Activated T-helper 1 cell treated with anti-CD3 and anti-CD28 coated beads, Interleukin-12 subunit alpha, Interleukin-12 subunit beta, Interleukin-2, Interleukin-4 antibody, amounts not matched to agents 30 ng/mL and 10 ng/mL and 1 ng/mL, durations not matched to agents 14 hours and 24 hours and 36 hours (primary cell): ENCODE results near the gene ZMYM2. TPM values are rescaled to one million over a fixed set of nuclear protein-coding genes. Genes with fewer than 3 reads are reported as not detected.
"Not testable (repeated sequence)": the region's sequence is repeated elsewhere in the genome, so short reads cannot be mapped to it uniquely, and the experiment has no call there.

Experiments
- DNase-seq: peaks from one replicate; pipeline ENCODE4 v3.0.0; 2021; ENCODE audit warnings: low spot score
- H3K27ac Mint-ChIP-seq: one replicate; pipeline ENCODE4 v1.8.0; 2021; ENCODE audit warnings: mild to moderate bottlenecking, mixed read lengths
- H3K27me3 Mint-ChIP-seq: one replicate; pipeline ENCODE4 v1.8.0; 2022; ENCODE audit warnings: mild to moderate bottlenecking, moderate library complexity, mixed read lengths; ENCODE audit not compliant: insufficient read depth
- H3K36me3 Mint-ChIP-seq: one replicate; pipeline ENCODE4 v1.8.0; 2021; ENCODE audit warnings: low read depth, mixed read lengths
- H3K4me1 Mint-ChIP-seq: one replicate; pipeline ENCODE4 v1.8.0; 2021; ENCODE audit warnings: low read depth, mixed read lengths
- H3K4me3 Mint-ChIP-seq: one replicate; pipeline ENCODE4 v1.8.0; 2021; ENCODE audit warnings: mild to moderate bottlenecking, moderate library complexity, mixed read lengths
- H3K9me3 Mint-ChIP-seq: one replicate; pipeline ENCODE4 v1.8.0; 2021; ENCODE audit warnings: mixed read lengths
- intact Hi-C: fragments of 100-400 bp; cut with micrococcal nuclease; formaldehyde crosslinking; loops from one replicate; pipeline ENCODE4 v1.15.1; 2024
- total RNA-seq: library from RNA; stranded (reverse); gene quantifications from 2 replicates; pipeline ENCODE4 v1.2.3, GENCODE V29; 2022

ZMYM2 gene
- total RNA-seq, 1 donor from 2014 or later, result 60.9 TPM

DNA sequence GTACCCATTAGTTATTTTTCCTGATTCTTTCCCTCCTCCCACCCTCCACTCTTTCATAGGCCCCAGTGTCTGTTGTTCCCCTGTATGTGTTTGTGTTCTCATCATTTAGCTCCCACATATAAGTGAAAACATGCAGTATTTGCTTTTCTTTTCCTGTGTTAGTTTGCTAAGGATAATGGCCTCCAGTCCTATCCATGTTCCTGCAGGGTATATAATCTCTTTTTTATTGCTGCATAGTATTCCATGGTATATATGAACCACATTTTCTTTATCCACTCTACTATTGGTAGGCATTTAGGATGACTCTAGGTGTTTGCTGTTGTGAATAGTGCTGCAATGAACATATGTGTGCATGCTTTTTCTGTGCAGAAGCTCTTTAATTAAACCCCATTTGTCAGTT lies 79.4 kb downstream of the ZMYM2 start:
- no peak overlapping the region for H3K27ac Mint-ChIP-seq

DNA sequence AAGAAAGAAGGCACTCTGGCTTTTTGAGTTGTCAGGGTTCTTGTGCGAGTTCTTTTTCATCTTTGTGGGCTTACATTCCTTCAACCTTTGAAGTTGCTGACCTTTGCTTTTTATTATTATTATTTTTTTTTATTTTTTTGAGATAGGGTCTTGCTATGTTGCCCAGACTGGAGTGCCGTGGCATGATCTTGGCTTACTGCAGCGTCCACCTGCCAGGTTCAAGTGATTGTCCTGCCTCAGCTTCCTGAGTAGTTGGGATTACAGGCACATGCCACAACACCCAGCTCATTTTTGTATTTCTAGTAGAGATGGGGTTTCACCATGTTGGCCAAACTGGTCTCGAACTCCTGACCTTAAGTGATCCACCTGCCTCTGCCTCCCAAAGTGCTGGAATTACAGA lies 84.1 kb downstream of the ZMYM2 start:
- DNase-seq, H3K4me3 Mint-ChIP-seq, H3K27ac Mint-ChIP-seq, H3K9me3 Mint-ChIP-seq, H3K27me3 Mint-ChIP-seq, H3K4me1 Mint-ChIP-seq: not testable (repeated sequence)
- intact Hi-C loops, result loop anchor here (10.0 kb wide), 1 partner anchor 178 kb away; the partner anchor contains the start of gene ZMYM5
- peaks cover 53% of the 10 kb centered on the region for H3K36me3 Mint-ChIP-seq

More for the DNA sequence above, 79.4 kb downstream of the ZMYM2 start:
- no peak for DNase-seq
- H3K4me1 Mint-ChIP-seq, result peaks cover 15% of the 10 kb centered on the region
- H3K4me3 Mint-ChIP-seq, result no peak overlapping the region
- H3K36me3 Mint-ChIP-seq, result peaks cover 63% of the 10 kb centered on the region
- no peaks in the 10 kb centered on the region for H3K9me3 Mint-ChIP-seq
- no peaks in the 10 kb centered on the region for H3K27me3 Mint-ChIP-seq
- intact Hi-C loops, result no loop called here

DNA sequence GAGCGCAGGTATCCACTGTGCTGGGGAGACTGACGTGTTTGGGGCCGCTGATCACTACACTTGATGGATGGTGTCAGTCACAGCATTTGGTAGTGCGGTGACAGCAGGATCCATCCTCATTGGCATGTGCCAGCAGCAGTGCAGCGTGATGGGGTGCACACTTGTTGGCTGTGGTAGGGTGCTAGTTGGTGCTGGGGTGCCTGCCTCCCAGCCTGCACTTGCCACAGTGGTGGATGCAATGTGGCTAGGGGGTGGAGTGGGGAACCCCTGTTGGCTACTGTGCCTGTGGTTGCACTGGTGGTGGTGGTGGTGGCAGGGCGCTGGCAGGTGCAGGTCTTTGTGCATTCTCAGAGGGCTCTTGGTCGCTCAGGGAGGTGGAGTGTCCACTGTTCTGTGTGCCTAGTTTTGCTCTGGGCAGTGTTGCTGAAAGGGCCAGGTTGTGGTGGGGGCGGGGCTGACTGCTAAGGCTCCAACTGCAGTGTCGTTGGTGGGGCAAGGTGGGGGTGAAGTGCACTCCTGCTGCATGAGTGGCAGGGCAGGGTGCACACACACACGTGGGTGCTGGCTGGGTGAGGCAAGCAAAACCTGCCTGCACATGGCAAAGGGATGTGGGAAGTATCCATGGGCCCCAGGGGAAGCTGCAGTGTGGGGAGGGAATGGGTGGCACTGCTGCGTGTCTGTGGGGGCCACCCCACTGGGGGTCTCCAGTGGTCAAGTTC lies 84.8 kb downstream of the ZMYM2 start:
- DNase-seq, result no peak
- intact Hi-C loops, result loop anchor here (10.0 kb wide), 1 partner anchor 179 kb away; the partner anchor contains the start of gene ZMYM5
- Mint-ChIP-seq H3K4me3 (no peak overlapping the region), H3K27me3 (no peaks in the 10 kb centered on the region), H3K36me3 (peaks cover 46% of the 10 kb centered on the region), H3K9me3 (no peaks in the 10 kb centered on the region), H3K27ac (no peak overlapping the region), H3K4me1 (peaks cover 10% of the 10 kb centered on the region)

DNA sequence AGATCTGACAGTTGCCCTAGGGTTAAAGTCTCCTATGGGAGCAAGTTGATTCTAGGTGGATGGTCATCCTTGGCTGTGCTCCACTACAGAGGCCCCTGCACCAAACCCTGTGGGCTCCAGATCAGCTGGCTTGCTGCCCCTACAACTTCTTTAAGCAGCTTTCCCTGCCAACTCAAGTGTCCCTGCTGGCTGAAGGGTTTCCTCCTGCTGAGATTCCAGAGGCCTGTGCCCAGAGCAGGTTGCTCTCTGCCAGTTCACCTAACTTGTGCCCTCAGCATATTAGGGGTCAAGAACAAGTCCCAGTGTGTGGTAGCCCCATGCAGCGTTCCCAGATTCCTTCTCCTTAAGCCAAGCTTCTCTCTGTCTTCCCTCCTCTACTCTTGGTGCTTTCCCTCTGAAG lies 85.6 kb downstream of the ZMYM2 start:
- DNase-seq, result no peak
- peaks cover 18% of the 10 kb centered on the region for H3K4me1 Mint-ChIP-seq
- peak overlapping the region; percentile 37 for H3K27ac Mint-ChIP-seq
- no peaks in the 10 kb centered on the region for H3K9me3 Mint-ChIP-seq
- peaks cover 42% of the 10 kb centered on the region for H3K36me3 Mint-ChIP-seq
- no peak overlapping the region for H3K4me3 Mint-ChIP-seq
- intact Hi-C loops, result loop anchor here (10.0 kb wide), 1 partner anchor 179 kb away; the partner anchor contains the start of gene ZMYM5
- H3K27me3 Mint-ChIP-seq, result no peaks in the 10 kb centered on the region

DNA sequence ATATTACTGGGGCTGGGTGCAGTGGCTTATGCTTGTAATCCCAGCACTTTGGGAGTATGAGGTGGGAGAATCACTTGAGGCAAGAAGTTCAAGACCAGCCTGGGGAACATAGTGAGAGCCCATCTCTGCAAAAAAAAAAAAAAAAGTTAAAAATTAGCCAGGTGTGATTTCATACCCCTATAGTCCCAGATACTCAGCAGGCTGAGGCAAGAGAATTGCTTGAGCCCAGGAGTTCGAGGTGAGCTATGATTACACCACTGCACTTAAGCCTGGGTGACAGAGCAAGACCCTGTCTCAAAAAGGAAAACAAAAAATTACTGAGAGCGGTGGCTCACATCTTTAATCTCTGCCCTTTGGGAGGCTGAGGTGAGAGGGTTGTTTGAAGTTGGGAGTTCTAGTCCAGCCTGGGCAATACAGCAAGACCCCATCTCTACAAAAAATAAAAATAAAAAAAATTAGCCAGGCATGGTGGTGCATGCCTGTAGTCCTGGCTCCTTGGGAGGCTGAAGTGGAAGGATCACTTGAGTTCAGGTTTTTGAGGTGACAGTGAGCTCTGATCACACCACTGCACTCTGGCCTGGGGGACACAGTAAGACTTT lies 87.5 kb downstream of the ZMYM2 start:
- no peak for DNase-seq
- no peaks in the 10 kb centered on the region for H3K27me3 Mint-ChIP-seq
- H3K27ac Mint-ChIP-seq, result no peak overlapping the region
- no peaks in the 10 kb centered on the region for H3K9me3 Mint-ChIP-seq
- peaks cover 23% of the 10 kb centered on the region for H3K36me3 Mint-ChIP-seq
- H3K4me3 Mint-ChIP-seq, result no peak overlapping the region
- H3K4me1 Mint-ChIP-seq, result peaks cover 31% of the 10 kb centered on the region
- intact Hi-C loops, result loop anchor here (5.0 to 10.0 kb wide), 2 partner anchors 116 to 181 kb away; partner anchors contain the start of genes GJA3 and ZMYM5

DNA sequence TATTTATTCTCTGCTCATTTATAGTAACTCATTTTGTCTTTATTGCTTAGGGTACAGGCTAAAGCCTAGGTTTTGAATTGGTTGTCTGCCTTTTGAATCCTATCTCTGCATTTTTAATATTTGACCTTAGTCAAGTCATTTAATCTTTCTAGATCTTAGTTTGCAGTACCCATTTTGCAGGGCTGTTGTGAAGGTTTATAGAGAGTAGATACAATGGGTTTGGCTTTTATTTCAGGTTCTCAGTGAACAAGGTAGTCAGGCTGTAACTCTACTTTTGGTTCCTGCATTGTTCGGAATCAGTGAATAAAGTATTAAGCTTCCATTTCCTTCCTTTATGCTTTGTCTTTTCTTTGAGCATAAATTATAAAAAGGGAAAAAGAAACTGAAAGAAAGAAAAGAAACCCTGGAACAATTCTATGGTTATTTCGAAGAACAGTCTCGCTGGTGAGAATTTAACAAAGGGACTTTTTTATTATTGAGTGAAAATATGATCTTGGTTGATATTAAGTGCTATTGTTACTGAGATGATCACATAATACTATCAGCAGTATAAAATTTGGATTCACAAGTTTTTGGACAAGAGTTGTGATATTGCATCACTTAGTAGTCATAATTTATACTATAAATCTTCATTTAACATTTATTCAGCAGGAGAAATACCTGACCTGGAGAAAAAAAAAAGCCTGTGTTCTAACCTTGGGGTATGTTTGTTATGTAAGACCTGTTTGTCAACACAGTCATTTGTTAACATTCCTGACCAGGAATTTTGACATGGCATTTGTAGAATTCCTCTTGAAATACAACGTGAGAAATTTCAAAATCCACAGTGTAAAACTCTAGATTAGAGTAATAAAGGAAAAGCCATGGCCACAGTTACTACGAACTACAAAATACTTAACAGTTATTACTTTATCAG lies 91.3 kb downstream of the ZMYM2 start:
- H3K27me3 Mint-ChIP-seq, result no peaks in the 10 kb centered on the region
- peaks cover 16% of the 10 kb centered on the region for H3K36me3 Mint-ChIP-seq
- no peak for DNase-seq
- H3K27ac Mint-ChIP-seq, result no peak overlapping the region
- H3K4me1 Mint-ChIP-seq, result peaks cover 22% of the 10 kb centered on the region
- H3K9me3 Mint-ChIP-seq, result no peaks in the 10 kb centered on the region
- peak overlapping the region; percentile 30 for H3K4me3 Mint-ChIP-seq
- intact Hi-C loops, result loop anchor here (5.0 to 10.0 kb wide), 2 partner anchors 112 to 185 kb away; partner anchors contain the start of genes GJA3 and ZMYM5

DNA sequence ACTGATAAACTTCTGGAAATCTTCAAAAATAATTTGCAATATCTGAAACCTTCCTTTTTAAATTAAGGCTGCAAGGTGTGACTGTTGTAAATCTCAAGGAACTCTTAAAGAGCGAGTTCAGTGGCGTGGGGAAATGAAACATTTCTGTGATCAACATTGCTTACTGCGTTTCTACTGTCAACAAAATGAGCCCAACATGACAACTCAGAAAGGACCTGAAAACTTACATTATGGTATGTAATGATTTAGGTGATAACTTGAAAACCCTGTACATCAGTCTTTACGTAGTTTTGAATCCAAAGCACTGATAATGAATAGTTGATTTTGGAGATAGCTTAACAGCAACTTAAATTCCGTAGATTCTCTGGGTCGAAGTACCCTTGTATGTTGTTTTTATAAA lies 92.8 kb downstream of the ZMYM2 start:
- peaks cover 26% of the 10 kb centered on the region for H3K36me3 Mint-ChIP-seq
- intact Hi-C loops, result no loop called here
- H3K4me1 Mint-ChIP-seq, result peaks cover 22% of the 10 kb centered on the region
- H3K9me3 Mint-ChIP-seq, result no peaks in the 10 kb centered on the region
- no peak overlapping the region for H3K4me3 Mint-ChIP-seq
- no peak overlapping the region for H3K27ac Mint-ChIP-seq
- DNase-seq, result no peak
- no peaks in the 10 kb centered on the region for H3K27me3 Mint-ChIP-seq

DNA sequence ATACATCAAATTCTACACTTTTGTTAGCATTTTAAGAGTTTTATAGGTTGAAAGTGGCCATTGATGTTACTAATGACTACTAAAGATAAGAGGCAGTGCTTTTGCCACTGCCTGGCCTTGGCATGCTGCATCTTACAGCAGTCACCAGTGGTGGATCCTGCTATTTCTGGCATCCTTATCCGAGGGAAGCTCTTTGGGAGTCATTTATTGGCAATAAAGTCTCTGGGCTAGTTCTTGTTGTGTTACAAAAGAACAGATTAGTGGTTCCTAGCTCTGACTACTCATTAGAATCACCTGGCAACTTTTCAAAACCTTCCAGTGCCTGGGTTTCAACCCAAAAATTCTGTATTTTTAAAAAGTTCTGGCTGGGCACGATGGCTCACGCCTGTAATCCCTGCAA lies 94.5 kb downstream of the ZMYM2 start:
- Mint-ChIP-seq H3K27me3 (no peaks in the 10 kb centered on the region), H3K9me3 (no peaks in the 10 kb centered on the region), H3K36me3 (peaks cover 30% of the 10 kb centered on the region), H3K27ac (no peak overlapping the region), H3K4me3 (no peak overlapping the region), H3K4me1 (peaks cover 22% of the 10 kb centered on the region)
- DNase-seq, result no peak
- intact Hi-C loops, result no loop called here

DNA sequence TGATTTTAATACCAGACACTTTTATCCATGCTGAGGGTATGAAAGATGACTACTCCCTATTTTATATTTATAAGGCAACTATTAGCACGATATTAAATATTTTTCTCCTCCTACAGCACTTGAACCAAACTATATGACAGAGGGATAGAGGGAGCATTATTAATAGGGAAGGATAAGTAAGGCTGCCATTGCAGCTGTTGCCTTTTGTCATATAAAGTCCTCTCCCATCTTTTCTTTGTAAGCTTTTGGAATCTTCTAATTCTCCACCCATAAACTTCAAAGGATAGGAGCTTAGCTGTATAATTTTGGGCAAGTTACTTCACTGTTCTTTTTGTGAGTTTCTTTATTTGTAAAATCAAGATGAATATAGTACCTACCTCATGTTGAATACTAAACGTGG lies 95.4 kb downstream of the ZMYM2 start:
- H3K27me3 Mint-ChIP-seq, result no peaks in the 10 kb centered on the region
- H3K36me3 Mint-ChIP-seq, result peaks cover 26% of the 10 kb centered on the region
- H3K27ac Mint-ChIP-seq, result no peak overlapping the region
- no peaks in the 10 kb centered on the region for H3K9me3 Mint-ChIP-seq
- H3K4me1 Mint-ChIP-seq, result peaks cover 22% of the 10 kb centered on the region
- H3K4me3 Mint-ChIP-seq, result no peak overlapping the region
- intact Hi-C loops, result no loop called here
- no peak for DNase-seq

DNA sequence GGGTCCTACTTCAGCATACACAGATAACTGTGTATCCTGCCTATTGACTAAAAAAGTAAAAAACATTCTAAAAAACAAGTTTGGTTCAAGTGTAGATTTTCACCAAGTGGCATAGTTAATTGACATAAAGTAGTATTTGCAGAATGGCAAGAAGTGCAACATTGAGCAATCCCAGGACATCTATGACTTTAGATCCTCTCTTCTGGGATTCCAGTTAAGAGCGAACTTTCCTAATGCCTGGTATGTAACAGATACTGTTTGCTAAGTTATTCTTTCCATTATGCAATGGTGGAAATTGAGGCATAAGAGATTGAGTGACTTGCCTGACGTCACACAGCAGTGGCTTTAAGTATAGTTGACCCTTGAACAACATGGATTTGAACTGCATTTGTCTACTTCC lies 96.1 kb downstream of the ZMYM2 start:
- Mint-ChIP-seq H3K27ac (no peak overlapping the region), H3K4me3 (no peak overlapping the region), H3K36me3 (peaks cover 29% of the 10 kb centered on the region), H3K27me3 (no peaks in the 10 kb centered on the region), H3K4me1 (peaks cover 16% of the 10 kb centered on the region), H3K9me3 (no peaks in the 10 kb centered on the region)
- DNase-seq, result no peak
- intact Hi-C loops, result no loop called here

DNA sequence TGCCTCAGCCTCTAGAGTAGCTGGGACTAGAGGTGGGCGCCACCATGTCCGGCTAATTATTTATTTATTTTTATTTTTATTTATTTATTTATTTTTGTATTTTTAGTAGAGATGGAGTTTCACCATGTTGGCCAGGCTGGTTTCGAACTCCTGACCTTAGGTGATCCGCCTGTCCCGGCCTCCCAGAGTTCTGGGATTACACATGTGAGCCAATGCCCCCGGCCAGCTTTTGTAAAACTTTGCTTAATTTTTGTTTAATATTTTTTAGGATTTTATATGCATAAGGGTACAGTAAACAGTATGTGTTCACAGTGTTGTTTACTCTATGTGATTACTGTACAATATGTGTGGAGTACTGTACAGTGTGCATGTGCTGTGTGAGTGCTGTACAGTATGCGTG lies 98.7 kb downstream of the ZMYM2 start:
- Mint-ChIP-seq H3K4me1 (peaks cover 7% of the 10 kb centered on the region), H3K27ac (no peak overlapping the region), H3K36me3 (peaks cover 36% of the 10 kb centered on the region), H3K9me3 (no peaks in the 10 kb centered on the region), H3K27me3 (no peaks in the 10 kb centered on the region), H3K4me3 (no peak overlapping the region)
- intact Hi-C loops, result no loop called here
- no peak for DNase-seq

DNA sequence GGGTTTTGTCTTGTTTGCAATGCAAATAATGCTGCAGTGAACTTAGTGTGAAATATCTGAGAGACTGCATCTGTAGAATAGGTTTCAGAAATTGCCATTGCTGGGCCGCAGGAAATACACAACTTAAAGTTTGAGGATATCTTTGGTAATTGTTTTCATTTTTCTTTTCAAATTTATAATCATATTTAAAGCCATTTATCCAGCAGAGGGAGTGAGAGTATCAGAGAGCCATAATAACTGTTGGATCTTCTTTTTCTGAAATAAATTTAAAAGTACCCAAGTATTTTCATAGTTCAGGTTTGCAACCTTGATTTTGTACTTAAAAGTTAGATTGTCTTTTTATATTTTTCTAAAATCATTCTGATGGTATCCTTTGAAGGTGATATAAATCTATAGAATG lies 99.4 kb downstream of the ZMYM2 start:
- intact Hi-C loops, result no loop called here
- no peak overlapping the region for H3K4me3 Mint-ChIP-seq
- no peak overlapping the region for H3K27ac Mint-ChIP-seq
- peaks cover 7% of the 10 kb centered on the region for H3K4me1 Mint-ChIP-seq
- no peaks in the 10 kb centered on the region for H3K27me3 Mint-ChIP-seq
- H3K9me3 Mint-ChIP-seq, result no peaks in the 10 kb centered on the region
- H3K36me3 Mint-ChIP-seq, result peaks cover 32% of the 10 kb centered on the region
- DNase-seq, result no peak

DNA sequence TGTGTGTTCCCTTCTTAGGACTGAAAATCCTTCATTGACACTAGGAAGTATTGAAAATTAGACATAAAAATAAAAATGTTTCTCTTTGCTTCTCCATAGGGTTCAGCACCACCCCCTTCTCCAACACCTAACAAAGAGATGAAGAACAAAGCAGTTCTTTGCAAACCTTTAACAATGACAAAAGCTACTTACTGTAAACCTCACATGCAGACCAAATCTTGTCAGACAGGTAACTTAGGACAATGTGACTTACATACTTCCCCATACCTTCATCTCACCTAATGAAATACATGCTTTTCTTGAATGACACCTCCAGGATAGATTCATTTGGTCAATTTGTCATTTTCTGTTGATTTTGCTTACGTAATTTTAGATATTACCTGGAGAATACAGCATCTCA lies 99.9 kb downstream of the ZMYM2 start:
- H3K36me3 Mint-ChIP-seq, result peaks cover 32% of the 10 kb centered on the region
- no peak for DNase-seq
- no peaks in the 10 kb centered on the region for H3K9me3 Mint-ChIP-seq
- no peaks in the 10 kb centered on the region for H3K27me3 Mint-ChIP-seq
- intact Hi-C loops, result no loop called here
- peaks cover 7% of the 10 kb centered on the region for H3K4me1 Mint-ChIP-seq
- H3K4me3 Mint-ChIP-seq, result no peak overlapping the region
- no peak overlapping the region for H3K27ac Mint-ChIP-seq
